MG63 (cell line): ENCODE data around the gene CIRBP. TPM values are rescaled to one million over a fixed set of nuclear protein-coding genes. Genes with fewer than 3 reads are reported as not detected.
A peak's percentile ranks its signal among the peaks of the same experiment; 100 is the strongest.

Experiments used
- DNase-seq: peaks from one replicate; pipeline ENCODE4 v3.0.0-alpha.2; 2020
- H3K27me3 ChIP-seq: fragments of 250-450 bp; sonication (Bioruptor Pico); 2 replicates; pipeline ENCODE4 v1.5.1; 2020; ENCODE audit warnings: mild to moderate bottlenecking, moderate library complexity
- H3K36me3 ChIP-seq: fragments of 250-450 bp; sonication (Bioruptor Pico); 2 replicates; pipeline ENCODE4 v1.5.1; 2020; ENCODE audit warnings: mild to moderate bottlenecking, moderate library complexity
- H3K4me3 ChIP-seq: fragments of 250-450 bp; sonication (Bioruptor Pico); 2 replicates; pipeline ENCODE4 v1.5.1; 2020; ENCODE audit warnings: mild to moderate bottlenecking, moderate library complexity
- H3K9me3 ChIP-seq: fragments of 250-450 bp; sonication (Bioruptor Pico); 2 replicates; pipeline ENCODE4 v1.5.1; 2020; ENCODE audit warnings: mild to moderate bottlenecking, moderate library complexity
- total RNA-seq: library from RNA; depleted of rRNA; stranded (reverse); fragments of >200 nt; shearing (Covaris generic); gene quantifications from 2 replicates; pipeline ENCODE4 v1.2.3, GENCODE V29; 2014; ENCODE audit warnings: low replicate concordance; rRNA removed

CIRBP gene
- 64.1 and 68.5 TPM in 2 replicates for total RNA-seq

DNA sequence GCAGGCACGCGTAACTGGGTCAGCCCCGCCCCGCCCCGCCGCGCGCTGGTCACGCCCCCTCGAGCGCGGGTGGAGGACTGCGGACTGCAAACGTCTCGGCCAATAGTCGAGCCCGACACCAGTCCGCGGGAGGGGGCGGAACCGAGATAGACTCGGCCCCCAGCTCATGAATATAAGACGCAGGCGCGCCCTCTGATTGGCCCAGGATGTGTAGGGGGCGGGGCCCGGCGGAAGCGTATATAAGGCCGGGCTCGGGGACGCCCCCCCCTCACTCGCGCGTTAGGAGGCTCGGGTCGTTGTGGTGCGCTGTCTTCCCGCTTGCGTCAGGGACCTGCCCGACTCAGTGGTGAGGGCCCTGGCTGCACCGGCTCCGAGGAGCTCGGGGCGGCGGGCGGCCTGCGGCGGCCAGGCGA, at the start of gene CIRBP:
Gene CIRBP, plus strand, starts transcription at position 268 of the 413 bp plus-strand sequence. CDS start 1,602 bp downstream, outside the sequence.
- H3K9me3 ChIP-seq, result no peaks in the 10 kb centered on the region
- H3K4me3 ChIP-seq, result peak within 1 kb of the TSS; percentile 67
- peak; percentile 97 for DNase-seq
- H3K36me3 ChIP-seq, result peaks cover 37% of the 10 kb centered on the region
- no peaks in the 10 kb centered on the region for H3K27me3 ChIP-seq

DNA sequence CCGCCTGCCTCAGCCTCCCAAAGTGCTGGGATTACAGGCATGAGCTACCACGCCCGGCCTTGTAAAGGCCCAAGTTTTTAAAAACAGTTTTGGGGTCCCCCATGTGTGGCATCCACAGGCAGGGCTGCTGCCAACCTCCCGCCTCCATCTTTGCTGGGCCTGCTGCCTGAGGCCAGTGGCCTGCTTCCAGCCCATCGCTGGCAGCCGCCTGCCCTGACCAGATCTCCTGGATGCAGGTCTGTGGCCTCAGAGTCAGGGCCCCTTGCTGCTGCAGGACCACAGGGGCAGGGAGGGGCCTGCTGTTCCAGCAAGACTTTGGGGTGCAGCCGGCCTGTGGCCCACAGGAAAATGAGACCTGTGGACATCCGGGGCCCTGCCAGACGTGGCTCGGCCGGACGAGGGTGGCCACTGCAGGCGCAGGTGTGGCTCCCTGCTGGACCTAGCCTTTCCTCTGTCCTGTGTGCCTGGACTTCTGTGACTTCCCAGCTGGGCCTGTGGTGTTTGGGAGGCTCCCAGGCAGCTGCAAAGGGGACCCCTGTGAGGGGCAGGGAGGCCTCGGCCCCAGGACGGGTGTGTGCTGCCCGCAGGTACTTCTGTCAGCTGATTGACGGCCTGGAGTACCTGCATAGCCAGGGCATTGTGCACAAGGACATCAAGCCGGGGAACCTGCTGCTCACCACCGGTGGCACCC, 49.2 kb upstream of the CIRBP start:
- no peaks in the 10 kb centered on the region for H3K9me3 ChIP-seq
- H3K27me3 ChIP-seq, result no peaks in the 10 kb centered on the region
- DNase-seq, result no peak
- peaks cover 5% of the 10 kb centered on the region for H3K36me3 ChIP-seq
- no peak overlapping the region for H3K4me3 ChIP-seq

DNA sequence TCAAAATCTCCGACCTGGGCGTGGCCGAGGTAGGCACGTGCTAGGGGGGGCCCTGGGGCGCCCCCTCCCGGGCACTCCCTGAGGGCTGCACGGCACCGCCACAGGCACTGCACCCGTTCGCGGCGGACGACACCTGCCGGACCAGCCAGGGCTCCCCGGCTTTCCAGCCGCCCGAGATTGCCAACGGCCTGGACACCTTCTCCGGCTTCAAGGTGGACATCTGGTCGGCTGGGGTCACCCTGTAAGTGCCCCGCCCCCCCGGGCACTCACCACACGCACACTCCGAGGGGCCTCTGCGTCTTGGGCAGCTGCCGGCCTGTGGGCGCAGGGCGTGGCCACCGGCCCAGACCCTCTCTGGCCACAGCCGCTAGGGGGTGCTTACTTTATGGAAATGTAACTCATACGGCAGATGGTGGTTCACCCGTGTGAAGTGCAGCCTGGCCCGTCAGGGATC, 48.6 kb upstream of the CIRBP start:
- no peak for DNase-seq
- Histone ChIP-seq H3K4me3 (no peak overlapping the region), H3K27me3 (no peaks in the 10 kb centered on the region), H3K36me3 (peaks cover 5% of the 10 kb centered on the region), H3K9me3 (no peaks in the 10 kb centered on the region)

DNA sequence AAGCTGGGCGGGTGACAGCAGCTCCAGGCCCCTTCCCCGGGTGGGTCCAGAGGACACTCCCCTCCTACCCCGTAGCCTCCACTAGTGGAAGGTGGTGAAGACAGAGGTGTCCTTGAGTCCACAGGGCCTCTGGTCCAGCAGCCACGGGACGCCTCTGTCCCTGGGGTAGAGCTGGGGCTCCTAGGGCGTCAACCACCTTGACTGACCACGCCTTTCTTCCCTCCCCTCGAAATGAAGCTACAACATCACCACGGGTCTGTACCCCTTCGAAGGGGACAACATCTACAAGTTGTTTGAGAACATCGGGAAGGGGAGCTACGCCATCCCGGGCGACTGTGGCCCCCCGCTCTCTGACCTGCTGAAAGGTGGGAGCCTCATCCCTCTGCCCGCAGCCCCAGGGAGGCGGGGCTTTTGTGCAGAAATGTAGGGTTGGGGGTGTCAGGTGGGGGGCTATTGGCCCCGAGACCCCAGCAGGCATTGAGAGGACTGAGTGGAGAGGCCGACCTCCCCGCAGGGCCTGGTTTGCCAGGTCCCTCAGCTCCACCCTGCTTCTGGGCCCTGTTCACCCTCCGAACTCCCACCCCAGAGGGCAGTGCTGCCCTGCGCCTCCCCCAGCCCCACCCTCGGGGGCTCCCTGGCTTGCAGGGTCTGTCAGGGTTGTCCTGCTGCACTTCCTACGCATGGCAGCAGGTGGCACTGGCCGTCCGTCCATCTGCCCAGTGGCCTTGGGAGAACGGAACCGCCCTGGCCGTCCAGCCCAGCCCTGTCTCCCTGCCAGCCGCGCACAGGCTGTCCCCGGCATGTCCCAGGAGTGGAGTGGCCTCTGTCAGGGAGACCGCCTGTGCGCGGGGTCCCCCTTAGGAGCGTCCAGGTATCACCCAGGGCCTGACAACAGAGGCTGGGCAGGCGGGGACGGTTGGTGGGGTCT, 47.9 kb upstream of the CIRBP start:
- Histone ChIP-seq H3K9me3 (no peaks in the 10 kb centered on the region), H3K36me3 (peaks cover 5% of the 10 kb centered on the region), H3K4me3 (no peak overlapping the region), H3K27me3 (no peaks in the 10 kb centered on the region)
- DNase-seq, result no peak

- no peak overlapping the region for H3K4me3 ChIP-seq
- DNase-seq, result no peak
- H3K36me3 ChIP-seq, result peaks cover 5% of the 10 kb centered on the region
- no peaks in the 10 kb centered on the region for H3K27me3 ChIP-seq
- H3K9me3 ChIP-seq, result no peaks in the 10 kb centered on the region
Observed at GRCh38 chr19:1221904-1222255, 47.3 kb upstream of the CIRBP start.

DNA sequence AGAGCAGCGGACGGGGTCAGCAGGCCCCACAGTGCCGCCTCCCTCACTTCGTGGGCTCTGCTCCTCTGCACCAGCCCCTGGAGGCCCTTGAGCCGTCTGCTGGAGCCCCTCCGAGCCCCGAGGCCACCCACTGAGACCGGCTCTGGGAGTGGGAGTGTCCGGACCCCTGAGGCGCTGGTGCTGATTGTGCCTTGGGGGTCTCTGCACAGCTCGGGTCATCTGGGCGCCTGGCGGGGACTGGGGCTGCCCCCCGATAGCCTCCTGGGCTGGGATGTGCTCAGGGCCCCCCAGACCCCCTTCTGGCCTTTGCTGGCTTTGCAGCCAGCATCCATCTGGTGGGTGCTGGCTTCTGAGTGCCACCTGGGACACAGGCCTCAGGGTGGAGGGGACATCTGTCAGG, 46.7 kb upstream of the CIRBP start:
- Histone ChIP-seq H3K36me3 (peaks cover 5% of the 10 kb centered on the region), H3K27me3 (no peaks in the 10 kb centered on the region), H3K4me3 (no peak overlapping the region), H3K9me3 (no peaks in the 10 kb centered on the region)
- no peak for DNase-seq

DNA sequence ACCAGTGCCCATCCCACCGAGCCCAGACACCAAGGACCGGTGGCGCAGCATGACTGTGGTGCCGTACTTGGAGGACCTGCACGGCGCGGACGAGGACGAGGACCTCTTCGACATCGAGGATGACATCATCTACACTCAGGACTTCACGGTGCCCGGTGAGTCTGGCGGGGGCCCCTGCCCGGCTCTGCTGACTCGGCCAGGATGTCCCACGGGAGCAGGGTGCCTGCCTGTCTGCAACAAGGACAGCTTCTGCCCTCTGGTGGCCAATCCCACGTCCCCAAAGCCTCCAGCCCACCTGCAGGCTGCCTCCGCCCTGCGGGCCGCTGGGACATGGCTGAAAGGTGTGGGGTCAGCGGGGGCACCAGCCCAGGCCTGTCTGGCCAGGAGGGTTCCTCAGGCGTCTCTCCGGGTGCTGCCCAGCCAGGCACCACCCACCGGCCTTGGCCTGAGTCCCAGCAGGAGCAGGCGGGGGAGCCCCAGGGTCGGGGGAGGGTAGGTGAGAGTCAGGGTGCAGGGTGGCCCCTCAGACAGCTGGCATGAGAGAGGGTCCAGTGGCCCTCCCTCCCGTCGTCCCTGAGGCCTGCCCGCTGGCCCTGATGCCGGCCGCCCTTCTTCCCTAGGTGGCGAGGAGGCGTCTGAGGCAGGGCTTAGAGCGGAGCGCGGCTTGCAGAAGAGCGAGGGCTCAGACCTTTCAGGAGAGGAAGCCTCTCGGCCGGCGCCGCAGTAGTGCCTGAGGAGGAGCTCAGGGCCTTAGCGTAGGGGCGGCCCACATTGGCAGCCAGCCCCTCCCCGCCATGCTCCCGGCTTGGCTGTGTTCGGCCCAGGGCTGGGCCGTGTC, 45.9 kb upstream of the CIRBP start:
- no peak overlapping the region for H3K4me3 ChIP-seq
- H3K27me3 ChIP-seq, result no peaks in the 10 kb centered on the region
- peaks cover 5% of the 10 kb centered on the region for H3K36me3 ChIP-seq
- no peak for DNase-seq
- no peaks in the 10 kb centered on the region for H3K9me3 ChIP-seq

- H3K9me3 ChIP-seq, result no peaks in the 10 kb centered on the region
- H3K4me3 ChIP-seq, result no peak overlapping the region
- H3K27me3 ChIP-seq, result no peaks in the 10 kb centered on the region
- peaks cover 5% of the 10 kb centered on the region for H3K36me3 ChIP-seq
- no peak for DNase-seq
Observed at GRCh38 chr19:1224047-1224825, 44.9 kb upstream of the CIRBP start.

DNA sequence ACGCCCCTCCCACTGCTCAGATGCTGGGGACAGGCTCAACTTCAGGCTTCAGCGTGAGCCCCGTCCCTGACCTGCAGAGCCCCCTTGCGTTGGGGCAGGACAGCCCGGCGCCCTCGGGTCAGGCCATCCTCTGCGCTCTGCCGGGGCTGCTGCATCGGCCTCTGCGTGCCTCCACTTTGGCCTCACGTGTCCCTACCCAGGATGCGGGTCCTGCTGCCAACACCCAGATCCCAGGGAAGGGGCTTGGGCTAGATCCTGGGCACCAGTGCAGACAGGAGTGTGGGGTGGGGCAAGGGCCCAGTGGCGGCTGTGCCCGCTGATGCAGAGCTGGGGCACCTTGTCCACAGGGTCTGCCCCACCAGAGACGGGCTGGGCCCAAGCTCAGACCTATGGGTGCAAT, 44.3 kb upstream of the CIRBP start:
- no peak for DNase-seq
- Histone ChIP-seq H3K27me3 (no peaks in the 10 kb centered on the region), H3K36me3 (peaks cover 5% of the 10 kb centered on the region), H3K4me3 (no peak overlapping the region), H3K9me3 (no peaks in the 10 kb centered on the region)

DNA sequence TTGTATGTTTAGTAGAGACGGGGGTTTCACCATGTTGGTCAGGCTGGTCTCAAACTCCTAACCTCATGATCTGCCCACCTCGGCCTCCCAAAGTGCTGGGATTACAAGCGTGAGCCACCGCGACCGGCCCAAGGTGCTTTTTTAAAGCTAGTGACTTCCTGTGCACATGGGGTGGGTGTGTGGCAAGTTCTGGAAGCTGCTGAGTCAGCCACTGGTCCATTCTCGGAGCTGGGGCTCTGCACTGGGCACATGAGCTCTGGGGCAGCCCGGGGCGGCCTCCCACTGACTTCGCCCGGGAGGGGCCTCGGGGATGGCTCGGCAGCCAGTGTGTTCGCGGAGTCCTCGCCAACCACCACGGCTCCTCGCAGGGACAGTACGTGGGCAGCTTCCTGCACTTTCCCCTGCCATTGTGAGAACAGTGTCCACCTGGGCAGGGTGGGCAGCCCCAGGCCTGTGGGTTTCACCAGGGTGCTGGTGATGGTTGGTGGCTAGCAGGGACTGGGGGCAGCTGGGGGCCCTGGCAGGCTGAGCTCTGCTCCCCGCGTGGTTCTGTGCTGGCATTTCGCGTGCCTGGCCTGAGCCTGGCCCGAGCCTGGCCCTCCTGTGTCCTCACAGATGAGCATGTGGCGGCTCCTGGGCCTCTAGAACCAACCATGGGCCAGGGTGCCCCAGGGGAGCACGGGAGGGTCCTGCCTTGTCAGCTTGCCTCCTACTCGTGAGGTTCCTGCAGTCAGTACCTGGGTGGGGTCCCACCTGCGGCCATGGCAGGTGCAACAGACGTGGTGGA, 43.5 kb upstream of the CIRBP start:
- peaks cover 5% of the 10 kb centered on the region for H3K36me3 ChIP-seq

GRCh38 chr19:1226227-1226518, 43.0 kb upstream of the CIRBP start:
- Histone ChIP-seq H3K4me3 (no peak overlapping the region), H3K9me3 (no peaks in the 10 kb centered on the region), H3K36me3 (peaks cover 1% of the 10 kb centered on the region), H3K27me3 (no peaks in the 10 kb centered on the region)
- DNase-seq, result no peak

More for the DNA sequence above, 43.5 kb upstream of the CIRBP start:
- Histone ChIP-seq H3K9me3 (no peaks in the 10 kb centered on the region), H3K4me3 (no peak overlapping the region), H3K27me3 (no peaks in the 10 kb centered on the region)
- DNase-seq, result no peak

GRCh38 chr19:1226522-1227303, 42.4 kb upstream of the CIRBP start:
- no peaks in the 10 kb centered on the region; the same call in 1 of the 2 replicates for H3K36me3 ChIP-seq
- no peaks in the 10 kb centered on the region for H3K9me3 ChIP-seq
- DNase-seq, result no peak
- no peaks in the 10 kb centered on the region for H3K27me3 ChIP-seq
- H3K4me3 ChIP-seq, result no peak overlapping the region

GRCh38 chr19:1227304-1228054, 41.7 kb upstream of the CIRBP start:
- no peak overlapping the region for H3K4me3 ChIP-seq
- H3K36me3 ChIP-seq, result no peaks in the 10 kb centered on the region
- DNase-seq, result no peak
- no peaks in the 10 kb centered on the region for H3K9me3 ChIP-seq
- H3K27me3 ChIP-seq, result no peaks in the 10 kb centered on the region

GRCh38 chr19:1228161-1228957, 40.8 kb upstream of the CIRBP start:
- Histone ChIP-seq H3K27me3 (no peaks in the 10 kb centered on the region), H3K36me3 (no peaks in the 10 kb centered on the region), H3K9me3 (no peaks in the 10 kb centered on the region), H3K4me3 (no peak overlapping the region)
- DNase-seq, result no peak
